ENCODE results near the gene FHL2.

The FHL2 gene

DNA sequence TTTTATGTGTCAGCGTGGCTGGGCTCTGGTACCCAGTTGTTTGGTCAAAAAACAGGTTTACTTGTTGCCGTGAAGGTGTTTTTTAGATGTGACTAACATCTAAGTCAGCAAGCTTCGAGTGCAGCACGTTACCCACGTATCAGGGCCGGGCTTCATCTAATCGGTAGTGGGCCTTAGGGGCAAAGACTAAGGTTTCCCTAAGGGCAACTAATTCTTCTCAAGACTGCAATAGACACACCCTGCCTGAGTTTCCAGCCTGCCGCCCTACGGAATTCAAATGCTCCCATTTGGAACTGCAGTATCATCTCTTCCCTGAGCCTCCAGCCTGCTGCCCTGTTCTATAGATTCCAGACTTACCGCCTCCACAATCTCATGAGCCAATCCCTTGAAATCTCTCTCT is 27.7 kb downstream of the FHL2 start:
- DNase-seq (ENCODE audit: low read depth), result no peak
- H3K4me3 ChIP-seq (ENCODE audit: low read depth, low read length), result no peak overlapping the region
- TF ChIP-seq POLR2A (IDR thresholded peaks at IDR 0.05; ENCODE audit: extremely low read depth, insufficient read length) (no peak), MYC (IDR thresholded peaks at IDR 0.05; ENCODE audit: low read depth, low read length) (no peak)
- TF ChIP-seq, protein P1, sequence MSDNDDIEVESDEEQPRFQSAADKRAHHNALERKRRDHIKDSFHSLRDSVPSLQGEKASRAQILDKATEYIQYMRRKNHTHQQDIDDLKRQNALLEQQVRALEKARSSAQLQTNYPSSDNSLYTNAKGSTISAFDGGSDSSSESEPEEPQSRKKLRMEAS (IDR thresholded peaks at IDR 0.05; ENCODE audit: low read depth, low read length), result no peak
- TF ChIP-seq, protein P2, sequence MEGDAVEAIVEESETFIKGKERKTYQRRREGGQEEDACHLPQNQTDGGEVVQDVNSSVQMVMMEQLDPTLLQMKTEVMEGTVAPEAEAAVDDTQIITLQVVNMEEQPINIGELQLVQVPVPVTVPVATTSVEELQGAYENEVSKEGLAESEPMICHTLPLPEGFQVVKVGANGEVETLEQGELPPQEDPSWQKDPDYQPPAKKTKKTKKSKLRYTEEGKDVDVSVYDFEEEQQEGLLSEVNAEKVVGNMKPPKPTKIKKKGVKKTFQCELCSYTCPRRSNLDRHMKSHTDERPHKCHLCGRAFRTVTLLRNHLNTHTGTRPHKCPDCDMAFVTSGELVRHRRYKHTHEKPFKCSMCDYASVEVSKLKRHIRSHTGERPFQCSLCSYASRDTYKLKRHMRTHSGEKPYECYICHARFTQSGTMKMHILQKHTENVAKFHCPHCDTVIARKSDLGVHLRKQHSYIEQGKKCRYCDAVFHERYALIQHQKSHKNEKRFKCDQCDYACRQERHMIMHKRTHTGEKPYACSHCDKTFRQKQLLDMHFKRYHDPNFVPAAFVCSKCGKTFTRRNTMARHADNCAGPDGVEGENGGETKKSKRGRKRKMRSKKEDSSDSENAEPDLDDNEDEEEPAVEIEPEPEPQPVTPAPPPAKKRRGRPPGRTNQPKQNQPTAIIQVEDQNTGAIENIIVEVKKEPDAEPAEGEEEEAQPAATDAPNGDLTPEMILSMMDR (IDR thresholded peaks at IDR 0.05; ENCODE audit: low read depth, low read length), result no peak

DNA sequence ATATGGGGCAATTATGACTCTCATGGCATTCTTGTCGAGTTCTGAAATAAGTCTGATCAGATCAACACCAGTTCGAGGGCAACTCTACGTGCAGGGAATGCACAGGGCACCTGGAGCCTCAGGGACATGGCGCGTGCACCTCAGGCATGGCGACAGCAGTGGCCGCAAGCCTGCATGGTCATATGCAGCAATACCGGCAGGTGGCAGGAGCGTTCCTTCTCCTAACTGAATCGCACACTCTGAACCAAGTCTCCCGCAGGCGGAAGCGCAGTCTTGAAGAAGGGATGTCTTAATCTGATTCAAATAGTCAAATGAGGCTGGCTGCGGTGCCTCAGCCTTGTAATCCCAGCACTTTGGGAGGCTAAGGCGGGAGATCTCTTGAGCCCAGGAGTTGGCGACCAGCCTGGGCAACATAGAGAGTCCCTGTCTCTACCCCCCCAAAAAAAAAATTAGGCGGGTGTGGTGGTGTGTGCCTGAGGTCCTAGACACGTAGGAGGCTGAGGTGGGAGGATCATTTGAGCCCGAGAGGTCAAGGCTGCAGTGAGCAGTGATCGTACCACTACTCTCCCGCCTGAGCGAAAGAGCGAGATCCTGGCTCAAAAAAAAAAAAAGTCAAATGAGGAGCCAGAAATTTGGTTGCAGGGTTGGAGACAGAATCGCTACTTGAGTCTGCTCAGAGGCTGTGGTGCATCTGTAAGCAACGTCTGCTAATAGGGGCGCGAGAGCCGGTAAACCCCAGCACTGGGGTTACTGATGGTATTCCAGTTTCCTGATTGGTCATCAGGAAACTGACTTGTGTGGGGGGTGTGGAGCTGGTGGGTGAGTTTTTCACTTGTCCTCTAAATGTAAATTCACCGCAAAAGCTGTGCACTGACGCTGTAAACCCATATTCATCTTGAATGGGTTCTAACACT is 28.8 kb downstream of the FHL2 start:
- TF ChIP-seq, protein P1 (IDR thresholded peaks at IDR 0.05; ENCODE audit: low read depth, low read length), result peak; percentile 82
- TF ChIP-seq, protein P2 (IDR thresholded peaks at IDR 0.05; ENCODE audit: low read depth, low read length), result peak; percentile 95
- TF ChIP-seq POLR2A (IDR thresholded peaks at IDR 0.05; ENCODE audit: extremely low read depth, insufficient read length), result no peak
- peak; percentile 58 for TF ChIP-seq MYC (IDR thresholded peaks at IDR 0.05; ENCODE audit: low read depth, low read length)
- DNase-seq (ENCODE audit: low read depth), result peak; percentile 91
- H3K4me3 ChIP-seq (ENCODE audit: low read depth, low read length), result no peak overlapping the region

DNA sequence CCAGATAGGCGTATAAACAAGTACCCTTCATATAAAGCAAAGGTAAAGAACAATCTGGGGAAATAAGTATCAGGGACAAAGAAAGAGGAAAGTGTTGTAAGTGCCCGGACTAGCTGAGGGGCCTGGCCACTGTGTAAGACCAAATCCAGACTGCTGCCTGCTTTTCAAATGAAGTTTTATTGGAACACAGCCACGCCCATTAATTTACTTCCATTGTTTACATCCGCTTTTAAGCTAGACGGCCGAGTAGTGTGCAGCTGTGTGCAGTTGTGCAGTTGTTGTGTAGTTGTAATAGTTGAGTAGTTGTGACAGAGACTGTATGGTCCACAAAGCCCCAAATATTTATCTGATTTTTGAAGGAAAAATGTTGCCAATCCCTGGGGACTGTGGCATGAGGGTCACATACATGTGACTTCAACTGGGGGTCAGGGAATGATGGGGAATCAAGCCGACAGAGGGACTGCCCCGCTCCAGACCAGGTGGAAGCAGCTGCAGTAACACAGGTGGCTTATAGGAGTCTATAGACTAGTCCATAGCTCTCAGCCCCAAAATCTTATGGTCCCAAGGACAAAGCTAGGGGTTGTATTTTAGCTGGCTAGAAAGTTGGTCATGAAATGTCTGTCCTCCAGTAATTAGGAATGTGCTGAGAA is 30.0 kb downstream of the FHL2 start:
- H3K4me3 ChIP-seq (ENCODE audit: low read depth, low read length), result no peak overlapping the region
- no peak for TF ChIP-seq POLR2A (IDR thresholded peaks at IDR 0.05; ENCODE audit: extremely low read depth, insufficient read length)
- TF ChIP-seq, protein P1 (IDR thresholded peaks at IDR 0.05; ENCODE audit: low read depth, low read length), result no peak
- no peak for TF ChIP-seq MYC (IDR thresholded peaks at IDR 0.05; ENCODE audit: low read depth, low read length)
- TF ChIP-seq, protein P2 (IDR thresholded peaks at IDR 0.05; ENCODE audit: low read depth, low read length), result no peak
- DNase-seq (ENCODE audit: low read depth), result no peak

GRCh38 chr2:105365206-105365605 is 33.6 kb downstream of the FHL2 start:
- TF ChIP-seq POLR2A (IDR thresholded peaks at IDR 0.05; ENCODE audit: extremely low read depth, insufficient read length) (no peak), MYC (IDR thresholded peaks at IDR 0.05; ENCODE audit: low read depth, low read length) (no peak)
- TF ChIP-seq, protein P2 (IDR thresholded peaks at IDR 0.05; ENCODE audit: low read depth, low read length), result no peak
- TF ChIP-seq, protein P1 (IDR thresholded peaks at IDR 0.05; ENCODE audit: low read depth, low read length), result no peak
- no peak for DNase-seq (ENCODE audit: low read depth)
- H3K4me3 ChIP-seq (ENCODE audit: low read depth, low read length), result no peak overlapping the region

DNA sequence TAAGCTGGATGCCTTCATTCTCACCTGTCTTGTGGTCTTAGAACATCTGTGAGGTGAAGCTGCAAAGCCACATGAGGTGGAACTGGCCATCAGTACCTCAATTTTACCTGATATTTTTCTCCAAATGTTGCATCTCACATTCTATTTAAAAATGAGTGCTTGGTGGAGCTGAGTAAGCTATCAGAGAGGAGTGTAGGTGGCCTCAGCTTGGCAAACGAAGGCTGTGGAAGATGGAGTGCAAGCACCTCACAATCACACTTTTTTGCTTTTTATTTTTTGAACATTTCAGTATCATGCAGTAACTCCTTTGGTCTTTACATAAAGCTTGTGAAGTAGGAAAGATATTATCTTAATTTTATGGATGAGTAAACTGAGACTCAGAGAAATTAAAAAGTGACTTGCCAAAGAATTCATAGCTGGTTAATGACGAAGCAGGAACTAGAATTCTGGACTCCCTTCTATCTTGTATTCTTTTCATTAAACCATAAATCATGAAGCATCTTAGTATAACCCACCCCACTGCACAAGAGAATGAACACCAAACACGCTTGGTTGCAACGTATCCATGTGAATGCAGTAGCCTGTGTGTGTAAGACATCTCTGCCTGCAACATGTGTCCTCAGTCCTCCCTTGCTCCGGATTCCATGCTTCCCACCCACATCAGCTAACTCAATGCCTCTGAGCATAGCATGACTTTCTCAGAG is 34.3 kb downstream of the FHL2 start:
- H3K4me3 ChIP-seq (ENCODE audit: low read depth, low read length), result no peak overlapping the region
- no peak for DNase-seq (ENCODE audit: low read depth)
- TF ChIP-seq, protein P1 (IDR thresholded peaks at IDR 0.05; ENCODE audit: low read depth, low read length), result no peak
- TF ChIP-seq POLR2A (IDR thresholded peaks at IDR 0.05; ENCODE audit: extremely low read depth, insufficient read length), result no peak
- TF ChIP-seq, protein P2 (IDR thresholded peaks at IDR 0.05; ENCODE audit: low read depth, low read length), result no peak
- no peak for TF ChIP-seq MYC (IDR thresholded peaks at IDR 0.05; ENCODE audit: low read depth, low read length)

Data from NB4 (cell line).